ENCODE measurements around the gene SCN9A.
"Not testable (repeated sequence)": the region's sequence is repeated elsewhere in the genome, so short reads cannot be mapped to it uniquely, and the experiment has no call there.

Gene SCN9A

DNA sequence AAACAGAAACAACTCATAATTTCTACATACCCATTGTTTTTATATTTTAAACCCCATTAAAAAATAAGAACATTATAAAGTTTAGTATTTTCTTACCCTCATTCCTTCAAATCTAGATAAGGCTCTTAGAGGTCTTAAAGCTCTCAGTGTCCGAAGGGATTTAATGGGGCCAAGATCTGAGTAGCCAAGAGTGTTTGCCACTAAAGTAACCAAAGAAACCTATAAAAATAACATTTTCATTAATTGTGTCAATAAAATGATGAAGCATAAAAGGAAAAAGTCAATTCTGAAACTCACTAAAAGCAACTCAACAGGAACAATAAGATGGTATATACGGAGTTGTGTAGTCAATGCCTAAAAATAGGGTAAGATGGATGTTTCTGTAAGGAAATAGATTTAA is 142.5 kb downstream of the SCN9A start:
- DNase-seq (ENCODE audit: extremely low spot score), result no peak
- POLR2A ChIA-PET, result no interaction called here
- CTCF ChIA-PET, result interaction anchor here (2.2 kb wide), 1 partner anchor 24 kb away, joined by 7 read pairs; no protein-coding TSS in a partner anchor
- TF ChIP-seq CTCF (IDR thresholded peaks at IDR 0.05; ENCODE audit: control extremely low read depth, extremely low read depth, low read depth, missing control alignments), result no peak

DNA sequence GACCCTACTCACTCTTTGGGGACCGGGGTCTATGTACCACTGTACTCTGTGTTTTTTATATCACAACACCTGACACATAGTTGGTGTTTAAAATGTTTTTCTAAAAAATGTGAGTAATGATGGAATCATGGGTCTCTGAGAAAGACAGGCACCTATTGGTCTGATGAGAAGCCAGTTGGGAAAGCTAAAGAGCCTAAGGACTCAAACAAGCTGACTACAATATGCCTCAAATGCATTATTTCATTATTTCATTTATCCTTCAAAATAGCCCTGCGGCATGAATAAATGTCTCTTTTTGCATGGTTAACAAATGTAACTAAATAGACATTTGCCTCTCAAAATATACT is 145.0 kb downstream of the SCN9A start:
- CTCF ChIA-PET, result no interaction called here
- POLR2A ChIA-PET, result no interaction called here
- TF ChIP-seq CTCF (IDR thresholded peaks at IDR 0.05; ENCODE audit: control extremely low read depth, extremely low read depth, low read depth, missing control alignments), result no peak
- no peak for DNase-seq (ENCODE audit: extremely low spot score)

DNA sequence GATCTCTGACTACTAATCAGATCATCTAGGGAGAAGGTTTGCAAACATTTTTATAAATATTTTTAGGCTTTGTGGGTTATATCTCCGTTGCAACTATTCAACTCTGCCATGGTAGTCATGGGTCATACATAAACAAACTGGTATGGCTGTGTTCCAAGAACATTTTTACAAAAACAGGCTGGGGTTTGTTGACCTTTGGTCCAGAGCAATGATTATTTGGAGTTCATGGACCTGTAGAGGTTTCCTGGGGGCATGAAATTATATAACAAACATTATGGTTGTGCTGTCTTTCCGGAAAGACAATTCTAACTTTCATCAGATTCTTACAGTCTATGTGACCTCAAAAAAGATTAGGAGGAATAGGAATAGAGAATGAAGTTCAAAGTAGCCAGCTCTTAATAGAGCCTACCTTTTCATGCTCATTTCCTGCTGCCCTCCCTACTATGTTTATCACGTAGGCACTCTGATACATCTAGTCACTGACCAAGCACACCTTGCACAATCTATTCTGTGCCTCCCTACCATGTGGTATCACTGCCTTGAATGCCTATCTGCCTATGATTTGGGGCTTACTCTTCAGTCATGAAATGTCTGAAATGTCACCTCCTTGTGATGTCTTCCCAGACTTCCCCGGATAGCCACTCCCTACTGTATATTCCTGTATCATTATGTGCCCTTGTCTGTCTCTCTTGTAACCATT is 145.6 kb downstream of the SCN9A start:
- no peak for DNase-seq (ENCODE audit: extremely low spot score)
- no peak for TF ChIP-seq CTCF (IDR thresholded peaks at IDR 0.05; ENCODE audit: control extremely low read depth, extremely low read depth, low read depth, missing control alignments)
- POLR2A ChIA-PET, result no interaction called here
- CTCF ChIA-PET, result no interaction called here

GRCh38 chr2:166229678-166230023 is 146.1 kb downstream of the SCN9A start:
- ChIA-PET POLR2A (no interaction called here), CTCF (no interaction called here)
- no peak for TF ChIP-seq CTCF (IDR thresholded peaks at IDR 0.05; ENCODE audit: control extremely low read depth, extremely low read depth, low read depth, missing control alignments)
- DNase-seq (ENCODE audit: extremely low spot score), result no peak

GRCh38 chr2:166224197-166224596 is 151.5 kb downstream of the SCN9A start:
- ChIA-PET POLR2A (no interaction called here), CTCF (interaction anchor here (0.7 kb wide), 1 partner anchor 41 kb away, joined by 3 read pairs; no protein-coding TSS in a partner anchor)
- no peak for TF ChIP-seq CTCF (IDR thresholded peaks at IDR 0.05; ENCODE audit: control extremely low read depth, extremely low read depth, low read depth, missing control alignments)
- no peak for DNase-seq (ENCODE audit: extremely low spot score)

DNA sequence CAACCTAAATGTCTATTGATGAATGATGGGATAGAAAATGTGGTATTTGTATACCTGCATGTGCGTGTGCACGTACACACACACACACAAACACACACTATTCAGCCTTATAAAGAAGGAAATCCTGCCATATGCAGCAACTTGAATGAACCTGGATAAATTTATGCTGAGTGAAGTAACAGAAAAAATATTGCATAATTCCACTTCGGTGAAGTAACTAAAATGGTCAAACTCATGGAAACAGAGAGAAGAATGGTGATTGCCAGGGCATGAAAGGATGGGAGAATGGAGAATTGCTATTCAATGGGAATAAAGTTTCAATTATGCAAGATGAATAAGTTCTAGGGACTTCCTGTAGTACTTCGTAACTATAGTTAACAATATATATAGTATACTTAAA is 152.4 kb downstream of the SCN9A start:
- ChIA-PET POLR2A (no interaction called here), CTCF (no interaction called here)
- DNase-seq (ENCODE audit: extremely low spot score), result no peak
- TF ChIP-seq CTCF (IDR thresholded peaks at IDR 0.05; ENCODE audit: control extremely low read depth, extremely low read depth, low read depth, missing control alignments), result no peak

- no peak for DNase-seq (ENCODE audit: extremely low spot score)
- CTCF ChIA-PET, result no interaction called here
- no peak for TF ChIP-seq CTCF (IDR thresholded peaks at IDR 0.05; ENCODE audit: control extremely low read depth, extremely low read depth, low read depth, missing control alignments)
- POLR2A ChIA-PET, result no interaction called here
These were observed 164.7 kb downstream of the SCN9A start for GRCh38 chr2:166211079-166211478.

DNA sequence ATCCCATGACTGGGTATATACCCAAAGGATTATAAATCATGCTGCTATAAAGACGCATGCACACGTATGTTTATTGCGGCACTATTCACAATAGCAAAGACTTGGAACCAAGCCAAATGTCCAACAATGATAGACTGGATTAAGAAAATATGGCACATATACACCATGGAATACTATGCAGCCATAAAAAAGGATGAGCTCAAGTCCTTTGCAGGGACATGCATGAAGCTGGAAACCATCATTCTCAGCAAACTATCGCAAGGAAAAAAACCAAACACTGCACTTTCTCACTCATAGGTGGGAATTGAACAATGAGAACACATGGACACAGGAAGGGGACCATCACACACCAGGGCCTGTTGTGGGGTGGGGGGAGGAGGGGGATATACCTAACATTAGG is 165.8 kb downstream of the SCN9A start:
- DNase-seq (ENCODE audit: extremely low spot score); POLR2A ChIA-PET; CTCF ChIA-PET: not testable (repeated sequence)

DNA sequence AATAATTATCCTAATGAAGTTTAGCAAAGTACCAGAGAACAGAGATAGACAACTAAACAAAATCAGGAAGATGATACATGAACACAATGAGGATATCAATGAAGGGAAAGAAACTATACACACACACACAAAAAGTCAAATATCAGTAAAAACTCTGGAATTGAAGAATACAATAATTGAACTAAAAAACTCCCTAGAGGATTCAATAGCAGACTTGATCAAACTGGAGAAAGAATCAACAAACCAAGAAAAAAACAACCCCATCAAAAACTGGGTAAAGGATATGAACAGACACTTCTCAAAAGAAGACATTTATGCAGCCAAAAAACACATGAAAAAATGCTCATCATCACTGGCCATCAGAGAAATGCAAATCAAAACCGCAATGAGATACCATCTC is 166.4 kb downstream of the SCN9A start:
- CTCF ChIA-PET, result interaction anchor here (1.0 kb wide), 1 partner anchor 35 kb away, joined by 3 read pairs; no protein-coding TSS in a partner anchor
- POLR2A ChIA-PET; DNase-seq (ENCODE audit: extremely low spot score): not testable (repeated sequence)

DNA sequence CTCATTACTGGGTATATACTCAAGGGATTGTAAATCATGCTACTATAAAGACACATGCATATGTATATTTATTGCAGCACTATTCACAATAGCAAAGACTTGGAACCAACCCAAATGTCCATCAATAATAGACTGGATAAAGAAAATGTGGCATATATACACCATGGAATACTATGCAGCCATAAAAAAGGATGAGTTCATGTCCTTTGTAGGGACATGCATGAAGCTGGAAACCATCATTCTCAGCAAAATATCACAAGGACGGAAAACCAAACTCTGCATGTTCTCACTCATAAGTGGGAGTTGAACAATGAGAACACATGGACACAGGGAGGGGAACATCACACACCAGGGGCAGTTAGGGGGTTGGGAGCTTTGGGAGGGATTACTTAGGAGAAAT is 169.6 kb downstream of the SCN9A start:
- DNase-seq (ENCODE audit: extremely low spot score); POLR2A ChIA-PET; CTCF ChIA-PET: not testable (repeated sequence)
